Mesenchymal stem cell (in vitro differentiated cells and primary cell): Measurements from ENCODE around the gene STARD3NL.
"Not testable (repeated sequence)": the region's sequence is repeated elsewhere in the genome, so short reads cannot be mapped to it uniquely, and the experiment has no call there.

Source experiments
- DNase-seq: peaks from one replicate; pipeline ENCODE4 v3.0.0-alpha.2; 2013
- H2AFZ ChIP-seq: one replicate; pipeline ENCODE4 v1.6.1; 2013; ENCODE audit warnings: low read depth, mild to moderate bottlenecking, control low read depth, inconsistent platforms, low read length, moderate library complexity
- H2AK5ac ChIP-seq: 2 replicates; pipeline ENCODE4 v1.6.1; 2013; ENCODE audit warnings: low read length, moderate library complexity, mild to moderate bottlenecking, inconsistent platforms; ENCODE audit not compliant: severe bottlenecking
- H2BK120ac ChIP-seq: one replicate; pipeline ENCODE4 v1.6.1; 2013; ENCODE audit warnings: low read depth, mild to moderate bottlenecking, inconsistent platforms, low read length, moderate library complexity
- H2BK12ac ChIP-seq, 2 experiments: one replicate each; pipeline ENCODE4 v1.6.1; 2013; ENCODE audit warnings: inconsistent platforms in 2 of 2, low read length in 2 of 2, mild to moderate bottlenecking in 2 of 2, moderate library complexity in 2 of 2, control low read depth in 1 of 2
- H2BK15ac ChIP-seq: one replicate; pipeline ENCODE4 v1.6.1; 2013; ENCODE audit warnings: mild to moderate bottlenecking, low read depth, inconsistent platforms; ENCODE audit not compliant: poor library complexity, severe bottlenecking
- H2BK5ac ChIP-seq: 2 replicates; pipeline ENCODE4 v1.6.1; 2013; ENCODE audit warnings: low read depth, mild to moderate bottlenecking, low read length, control low read depth, inconsistent platforms; ENCODE audit not compliant: poor library complexity, severe bottlenecking
- H3K14ac ChIP-seq, 2 experiments: one replicate each; pipeline ENCODE4 v1.6.1; 2013; ENCODE audit warnings: inconsistent platforms in 2 of 2, low read length in 2 of 2, control low read depth in 1 of 2, mild to moderate bottlenecking in 1 of 2, moderate library complexity in 1 of 2
- H3K18ac ChIP-seq, 2 experiments: one replicate each; pipeline ENCODE4 v1.6.1; 2013; ENCODE audit warnings: inconsistent platforms in 2 of 2, low read length in 2 of 2, control low read depth in 1 of 2, low read depth in 1 of 2, mild to moderate bottlenecking in 1 of 2
- H3K23ac ChIP-seq, 2 experiments: one replicate each; pipeline ENCODE4 v1.6.1; 2013; ENCODE audit warnings: inconsistent platforms in 2 of 2, low read length in 2 of 2, mild to moderate bottlenecking in 2 of 2, moderate library complexity in 2 of 2, control low read depth in 1 of 2
- H3K27ac ChIP-seq: 2 replicates; pipeline ENCODE4 v1.5.1; 2013; ENCODE audit warnings: mild to moderate bottlenecking, moderate library complexity, low read length, control low read depth, inconsistent platforms; ENCODE audit not compliant: poor library complexity, severe bottlenecking
- H3K27me3 ChIP-seq, 2 experiments: 2 replicates each; pipeline versions ENCODE4 v1.6.1 to v1.7.0; 2013; ENCODE audit warnings: low read length in 2 of 2, mild to moderate bottlenecking in 2 of 2, moderate library complexity in 2 of 2, control low read depth in 1 of 2, inconsistent platforms in 1 of 2; ENCODE audit not compliant: control insufficient read depth in 1 of 2, insufficient read depth in 1 of 2
- H3K36me3 ChIP-seq, 2 experiments: 2 replicates each; pipeline versions ENCODE4 v1.6.1 to v1.7.0; 2013; ENCODE audit warnings: low read length in 2 of 2, control low read depth in 1 of 2, inconsistent platforms in 1 of 2, low read depth in 1 of 2, mild to moderate bottlenecking in 1 of 2; ENCODE audit not compliant: insufficient read depth in 2 of 2, control insufficient read depth in 1 of 2
- H3K4ac ChIP-seq, 2 experiments: one replicate each; pipeline ENCODE4 v1.6.1; 2013; ENCODE audit warnings: inconsistent platforms in 2 of 2, low read length in 2 of 2, mild to moderate bottlenecking in 2 of 2, moderate library complexity in 2 of 2, control low read depth in 1 of 2, low read depth in 1 of 2
- H3K4me1 ChIP-seq: 2 replicates; pipeline ENCODE4 v1.6.1; 2013; ENCODE audit warnings: low read depth, low read length, control low read depth; ENCODE audit not compliant: control insufficient read depth, insufficient read depth
- H3K4me2 ChIP-seq: 2 replicates; pipeline ENCODE4 v1.6.1; 2013; ENCODE audit warnings: low read length, mild to moderate bottlenecking, inconsistent platforms; ENCODE audit not compliant: poor library complexity, severe bottlenecking
- H3K4me3 ChIP-seq, 2 experiments: 2 replicates each; pipeline versions ENCODE4 v1.5.1 to v1.7.0; 2013; ENCODE audit warnings: low read length in 2 of 2, mild to moderate bottlenecking in 2 of 2, control low read depth in 1 of 2, low read depth in 1 of 2; ENCODE audit not compliant: insufficient read depth in 1 of 2
- H3K79me1 ChIP-seq: replicated peaks from 2 replicates; pipeline ENCODE4 v1.6.1; 2013; ENCODE audit warnings: mild to moderate bottlenecking, control low read depth, low read length, inconsistent platforms; ENCODE audit not compliant: poor library complexity, severe bottlenecking
- H3K9ac ChIP-seq: 2 replicates; pipeline ENCODE4 v1.7.0; 2013; ENCODE audit warnings: mild to moderate bottlenecking, low read length, moderate library complexity
- H3K9me3 ChIP-seq: 2 replicates; pipeline ENCODE4 v1.7.0; 2013; ENCODE audit warnings: mild to moderate bottlenecking, low read length; ENCODE audit not compliant: control insufficient read depth
- H4K8ac ChIP-seq: one replicate; pipeline ENCODE4 v1.6.1; 2013; ENCODE audit warnings: inconsistent platforms, mild to moderate bottlenecking, low read length, moderate library complexity
- H4K91ac ChIP-seq: one replicate; pipeline ENCODE4 v1.6.1; 2013; ENCODE audit warnings: mild to moderate bottlenecking, low read length, inconsistent platforms
- WGBS: methylation state at CpG from one replicate; pipeline ENCODE4 v1.1.7; 2013; ENCODE audit warnings: mixed read lengths; 5-methylcytosine and 5-hydroxymethylcytosine counted together

The STARD3NL gene

DNA sequence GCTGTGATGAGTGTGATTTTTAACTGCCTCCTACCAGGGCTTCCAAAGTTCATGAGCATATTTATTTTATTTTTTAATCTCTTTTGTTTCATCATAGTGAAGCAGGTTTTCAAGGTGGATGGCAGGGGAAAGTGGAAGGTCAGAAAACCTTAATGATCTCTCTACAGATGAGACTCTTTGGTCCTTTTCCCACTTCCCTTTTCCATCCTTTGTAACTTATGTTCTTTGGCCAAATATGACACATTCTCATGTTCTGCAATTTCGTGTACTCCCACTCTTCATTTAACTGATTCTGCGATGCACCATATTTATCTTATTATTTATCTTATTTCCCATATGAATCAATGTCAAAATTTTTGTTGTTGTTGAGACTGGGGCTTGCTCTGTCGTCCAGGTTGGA is 87.9 kb downstream of the STARD3NL start:
- not testable (repeated sequence) for H4K8ac ChIP-seq, H3K27ac ChIP-seq, H3K18ac ChIP-seq, H2AK5ac ChIP-seq, H3K4me1 ChIP-seq, H4K91ac ChIP-seq, H3K14ac ChIP-seq, H2BK15ac ChIP-seq, H3K9me3 ChIP-seq, H2BK120ac ChIP-seq, H3K4ac ChIP-seq, H2BK12ac ChIP-seq, H2AFZ ChIP-seq, H3K23ac ChIP-seq, H3K4me2 ChIP-seq, DNase-seq, H3K36me3 ChIP-seq, H3K79me1 ChIP-seq, H3K9ac ChIP-seq, H2BK5ac ChIP-seq, H3K27me3 ChIP-seq, H3K4me3 ChIP-seq
- WGBS = 100% methylated on average over 1 of the region's 3 CpGs

GRCh38 chr7:38269704-38270346 is 91.8 kb downstream of the STARD3NL start:
- H3K4me1 ChIP-seq, H3K4me2 ChIP-seq, H3K4ac ChIP-seq, H3K27ac ChIP-seq, H3K14ac ChIP-seq, H4K8ac ChIP-seq, H2BK12ac ChIP-seq, H3K27me3 ChIP-seq, H3K4me3 ChIP-seq, H4K91ac ChIP-seq, H3K23ac ChIP-seq, H2BK120ac ChIP-seq, H3K36me3 ChIP-seq, H2BK5ac ChIP-seq, H2AFZ ChIP-seq, H3K18ac ChIP-seq, H3K79me1 ChIP-seq, H3K9ac ChIP-seq, H2BK15ac ChIP-seq, DNase-seq, H2AK5ac ChIP-seq, H3K9me3 ChIP-seq: not testable (repeated sequence)
- 70% methylated on average over 3 of the region's 4 CpGs for WGBS

DNA sequence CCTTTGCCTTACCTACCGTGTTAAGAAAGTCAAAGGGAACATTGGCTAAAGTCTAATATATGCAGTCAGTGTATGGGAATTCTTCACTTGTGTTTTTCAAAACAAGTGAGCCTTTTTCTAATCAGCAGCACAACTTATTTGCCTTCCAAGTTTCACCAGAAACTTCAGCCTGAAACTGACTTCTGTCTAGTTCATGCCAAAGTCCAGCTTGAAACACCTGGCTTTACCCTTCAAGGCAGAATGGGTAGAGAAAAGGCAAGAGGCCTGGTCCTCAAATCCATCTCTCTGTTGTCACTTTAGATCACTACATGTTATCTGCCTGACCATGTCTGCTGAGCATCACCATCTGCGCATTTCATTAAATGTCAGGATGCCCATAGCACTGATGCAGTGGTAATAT is 92.4 kb downstream of the STARD3NL start:
- H3K4me1 ChIP-seq = not testable (repeated sequence)
- WGBS = no CpG with 5 or more reads among the region's 2 CpGs

GRCh38 chr7:38273286-38273995 is 95.4 kb downstream of the STARD3NL start, which contains the start of gene TARP:
Gene TARP (minus strand): TSS chr7:38273636.
- H2AK5ac ChIP-seq = no peak within 1 kb of the TSS
- no peak within 1 kb of the TSS for H4K91ac ChIP-seq
- no peak within 1 kb of the TSS for H2BK120ac ChIP-seq
- no peak within 1 kb of the TSS for H2BK12ac ChIP-seq
- no peak within 1 kb of the TSS for H3K14ac ChIP-seq
- H3K4me2 ChIP-seq = no peak within 1 kb of the TSS
- no peaks in the 10 kb centered on the region for H3K4me1 ChIP-seq
- no peaks in the 10 kb centered on the region for H3K79me1 ChIP-seq
- no peak within 1 kb of the TSS for H2AFZ ChIP-seq
- no peaks in the 10 kb centered on the region for H3K27me3 ChIP-seq
- no peak within 1 kb of the TSS for H3K27ac ChIP-seq
- WGBS = 86% methylated on average over 2 of the region's 2 CpGs
- no peak for DNase-seq
- H3K4me3 ChIP-seq = no peak within 1 kb of the TSS
- H3K36me3 ChIP-seq = no peaks in the 10 kb centered on the region
- no peaks in the 10 kb centered on the region for H3K9me3 ChIP-seq
- H4K8ac ChIP-seq = no peak within 1 kb of the TSS
- no peak within 1 kb of the TSS for H3K18ac ChIP-seq
- H2BK5ac ChIP-seq = no peak within 1 kb of the TSS
- H3K9ac ChIP-seq = no peak within 1 kb of the TSS
- H2BK15ac ChIP-seq = no peak within 1 kb of the TSS
- no peak within 1 kb of the TSS for H3K4ac ChIP-seq
- H3K23ac ChIP-seq = no peak within 1 kb of the TSS

More for the DNA sequence above, 92.4 kb downstream of the STARD3NL start:
- H3K4me2 ChIP-seq, H3K27ac ChIP-seq, H2BK15ac ChIP-seq, H2BK120ac ChIP-seq, H3K9ac ChIP-seq, DNase-seq, H3K79me1 ChIP-seq, H3K9me3 ChIP-seq, H4K91ac ChIP-seq, H3K18ac ChIP-seq, H2BK5ac ChIP-seq, H2AK5ac ChIP-seq, H3K36me3 ChIP-seq, H4K8ac ChIP-seq, H3K23ac ChIP-seq, H3K14ac ChIP-seq, H3K4ac ChIP-seq, H2AFZ ChIP-seq, H3K27me3 ChIP-seq, H3K4me3 ChIP-seq, H2BK12ac ChIP-seq: not testable (repeated sequence)
